GM19397 (cell line): Measurements from ENCODE around the gene CRY2.
"Not testable (repeated sequence)": the region's sequence is repeated elsewhere in the genome, so short reads cannot be mapped to it uniquely, and the experiment has no call there.

Experiments used
- ATAC-seq: cut with Tn5 transposase; IDR thresholded peaks from one replicate; pipeline ENCODE4 v1.9.1; 2021; ENCODE audit warnings: mild to moderate bottlenecking, moderate library complexity; ENCODE audit not compliant: unreplicated experiment

Gene CRY2

DNA sequence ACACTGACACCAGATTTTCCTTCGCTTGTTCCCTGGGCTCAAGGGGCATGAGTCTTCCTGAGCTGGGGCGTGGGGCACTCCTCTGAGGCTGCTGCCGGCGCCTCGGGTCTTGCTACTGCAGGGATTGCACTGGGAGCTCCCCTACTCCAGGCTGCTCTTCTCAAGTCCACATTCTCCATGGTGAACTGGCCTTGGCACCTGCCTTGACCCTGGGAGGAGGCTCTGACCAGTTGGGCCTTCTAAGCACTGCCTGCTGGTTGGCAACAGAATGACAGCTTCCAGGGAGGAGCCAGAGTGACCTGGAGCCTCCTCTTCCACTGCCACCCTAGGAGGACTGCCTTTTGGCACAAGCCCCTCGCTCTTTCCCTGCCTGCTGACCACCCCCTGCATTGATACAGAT is 50.3 kb downstream of the CRY2 start:
- ATAC-seq = no peak

DNA sequence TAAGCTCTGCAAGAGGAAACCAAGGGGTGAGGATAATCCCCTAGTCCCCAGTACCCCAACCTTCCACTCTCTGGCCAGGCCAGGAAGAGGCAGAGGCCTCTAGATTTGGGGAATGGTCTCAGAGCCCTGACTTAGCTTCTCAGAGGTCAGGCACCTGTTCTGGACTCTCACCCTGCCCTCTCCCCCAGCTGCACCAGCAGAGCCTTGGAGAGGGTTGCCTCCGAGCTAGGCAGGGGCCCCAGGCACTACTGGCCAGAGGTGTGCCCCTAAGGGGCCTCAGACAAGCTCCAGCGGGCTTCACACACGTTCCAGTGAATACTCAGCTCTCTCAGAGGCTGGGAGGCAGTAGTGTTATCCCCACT is 51.8 kb downstream of the CRY2 start:
- no peak for ATAC-seq

DNA sequence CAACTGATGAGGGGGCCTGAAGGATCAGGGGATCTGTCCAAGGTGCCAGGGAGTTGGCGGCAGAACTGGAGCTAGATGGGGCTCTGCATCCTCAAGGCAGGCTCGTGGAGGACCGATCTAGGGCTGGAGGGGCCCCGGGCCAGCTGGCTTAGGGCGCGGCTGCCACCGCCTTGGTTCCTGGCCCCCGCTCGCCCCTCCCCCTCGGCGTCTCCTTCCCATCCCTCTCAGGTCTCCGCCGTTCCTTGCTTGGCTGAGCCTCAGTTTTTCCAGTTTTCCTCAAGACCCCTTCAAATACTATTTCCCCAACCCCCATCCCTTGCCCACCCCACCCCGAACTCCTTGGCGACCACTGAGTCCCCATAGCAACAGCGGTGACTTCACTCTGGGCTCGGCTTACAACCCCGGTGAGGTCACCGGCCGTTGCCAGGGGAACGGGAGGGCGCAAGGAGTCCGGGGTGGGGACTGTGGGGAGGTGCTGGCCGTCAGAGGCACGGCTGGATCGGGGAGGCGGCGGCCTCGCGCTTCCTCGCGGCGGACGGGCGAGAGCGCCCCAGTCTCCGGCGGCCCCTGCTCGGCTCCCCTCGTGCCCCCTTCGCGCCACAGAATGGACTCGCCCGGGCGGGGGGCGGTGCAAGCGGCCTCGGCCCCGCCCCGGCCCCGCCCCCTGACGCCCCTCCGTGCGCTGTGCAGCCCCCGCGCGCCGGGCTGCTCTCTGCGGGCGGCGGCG is 52.3 kb downstream of the CRY2 start:
- peak; percentile 63 for ATAC-seq

DNA sequence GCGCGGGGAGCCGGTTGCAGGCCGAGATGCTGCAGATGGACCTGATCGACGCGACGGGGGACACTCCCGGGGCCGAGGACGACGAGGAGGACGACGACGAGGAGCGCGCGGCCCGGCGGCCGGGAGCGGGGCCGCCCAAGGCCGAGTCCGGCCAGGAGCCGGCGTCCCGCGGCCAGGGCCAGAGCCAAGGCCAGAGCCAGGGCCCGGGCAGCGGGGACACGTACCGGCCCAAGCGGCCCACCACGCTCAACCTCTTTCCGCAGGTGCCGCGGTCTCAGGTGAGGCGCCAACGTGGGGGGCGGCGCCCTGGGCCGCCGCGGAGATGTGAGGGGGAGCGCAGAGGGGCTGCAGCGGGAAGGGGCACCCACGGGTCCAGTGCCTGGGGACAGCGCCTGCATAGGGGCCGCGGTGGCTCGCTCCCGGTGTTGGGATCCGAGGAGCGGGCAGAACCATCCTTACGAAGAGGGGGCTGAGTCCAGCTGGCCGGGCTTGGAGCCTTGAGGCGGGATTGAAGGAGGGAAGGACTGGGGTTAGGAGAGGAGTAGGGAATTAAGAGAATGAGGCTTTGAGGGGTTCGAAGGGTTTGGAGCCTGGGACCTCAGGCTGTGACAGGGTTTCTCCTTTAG is 53.0 kb downstream of the CRY2 start:
- ATAC-seq = not testable (repeated sequence)

DNA sequence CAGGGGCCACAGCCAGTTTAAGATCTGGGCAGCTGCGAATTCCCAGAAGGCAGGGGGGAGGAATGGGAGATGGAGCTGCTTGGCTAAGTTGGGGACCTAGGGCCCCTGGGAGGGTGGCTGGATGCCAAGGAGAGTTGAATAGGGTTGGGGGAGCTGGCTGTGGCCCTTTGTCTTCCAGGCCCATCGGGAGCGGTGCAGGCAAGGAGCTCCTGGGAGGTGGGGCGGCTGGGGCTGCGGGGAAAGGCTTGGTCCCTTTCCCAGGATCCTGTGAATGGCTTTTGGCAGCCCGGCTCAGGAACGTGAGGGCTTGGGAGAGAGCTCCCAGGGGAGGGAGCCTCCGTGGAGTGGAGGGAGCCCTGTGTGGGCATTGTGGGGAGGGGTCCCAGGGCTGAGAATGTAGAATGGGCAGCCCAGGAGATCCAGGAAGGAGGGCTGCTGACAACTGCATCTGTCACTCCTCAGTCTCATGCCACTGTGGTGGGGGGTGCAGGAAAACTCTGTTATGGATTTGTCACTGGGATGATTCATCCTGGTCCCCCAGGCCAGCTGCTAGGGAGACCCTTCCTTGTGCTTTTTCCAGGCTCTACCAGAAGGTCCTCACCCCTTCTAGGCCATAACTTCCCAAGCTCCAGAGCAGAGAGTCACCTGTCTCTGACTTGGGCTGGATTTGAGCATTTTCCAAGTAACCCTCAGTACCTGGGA is 53.8 kb downstream of the CRY2 start:
- ATAC-seq = no peak

DNA sequence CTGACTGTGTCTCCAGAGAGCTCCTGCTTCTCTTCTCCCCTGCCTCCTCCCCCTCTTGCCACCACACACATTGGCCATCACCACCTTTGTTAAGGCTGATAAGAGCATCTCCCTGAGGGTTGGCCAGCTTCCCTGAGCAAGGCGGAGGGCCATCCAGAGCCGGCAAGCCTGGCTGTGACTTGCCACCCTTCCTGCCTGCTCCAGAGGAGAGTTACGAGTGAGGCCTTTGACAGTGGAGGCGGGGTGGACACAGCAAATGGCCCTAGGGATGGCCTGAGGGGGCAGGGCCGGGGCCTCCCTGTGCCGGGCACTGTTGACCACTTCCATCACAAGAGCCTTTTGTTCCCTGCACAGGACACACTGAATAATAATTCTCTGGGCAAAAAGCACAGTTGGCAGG is 54.4 kb downstream of the CRY2 start:
- ATAC-seq = no peak

DNA sequence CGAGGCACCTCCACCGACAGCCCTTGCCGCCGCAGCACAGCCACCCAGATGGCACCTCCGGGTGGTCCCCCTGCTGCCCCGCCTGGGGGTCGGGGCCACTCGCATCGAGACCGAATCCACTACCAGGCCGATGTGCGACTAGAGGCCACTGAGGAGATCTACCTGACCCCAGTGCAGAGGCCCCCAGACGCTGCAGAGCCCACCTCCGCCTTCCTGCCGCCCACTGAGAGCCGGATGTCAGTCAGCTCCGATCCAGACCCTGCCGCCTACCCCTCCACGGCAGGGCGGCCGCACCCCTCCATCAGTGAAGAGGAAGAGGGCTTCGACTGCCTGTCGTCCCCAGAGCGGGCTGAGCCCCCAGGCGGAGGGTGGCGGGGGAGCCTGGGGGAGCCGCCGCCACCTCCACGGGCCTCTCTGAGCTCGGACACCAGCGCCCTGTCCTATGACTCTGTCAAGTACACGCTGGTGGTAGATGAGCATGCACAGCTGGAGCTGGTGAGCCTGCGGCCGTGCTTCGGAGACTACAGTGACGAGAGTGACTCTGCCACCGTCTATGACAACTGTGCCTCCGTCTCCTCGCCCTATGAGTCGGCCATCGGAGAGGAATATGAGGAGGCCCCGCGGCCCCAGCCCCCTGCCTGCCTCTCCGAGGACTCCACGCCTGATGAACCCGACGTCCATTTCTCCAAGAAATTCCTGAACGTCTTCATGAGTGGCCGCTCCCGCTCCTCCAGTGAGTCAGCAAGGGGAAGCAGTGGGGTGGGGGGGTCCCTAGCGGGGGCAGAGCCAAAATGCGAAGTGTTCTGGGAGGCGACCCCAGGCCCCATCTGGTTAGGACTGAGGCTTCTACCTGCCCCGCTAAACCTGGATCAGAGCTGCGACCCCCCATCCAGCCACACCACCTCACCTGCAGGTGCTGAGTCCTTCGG is 55.4 kb downstream of the CRY2 start:
- no peak for ATAC-seq

DNA sequence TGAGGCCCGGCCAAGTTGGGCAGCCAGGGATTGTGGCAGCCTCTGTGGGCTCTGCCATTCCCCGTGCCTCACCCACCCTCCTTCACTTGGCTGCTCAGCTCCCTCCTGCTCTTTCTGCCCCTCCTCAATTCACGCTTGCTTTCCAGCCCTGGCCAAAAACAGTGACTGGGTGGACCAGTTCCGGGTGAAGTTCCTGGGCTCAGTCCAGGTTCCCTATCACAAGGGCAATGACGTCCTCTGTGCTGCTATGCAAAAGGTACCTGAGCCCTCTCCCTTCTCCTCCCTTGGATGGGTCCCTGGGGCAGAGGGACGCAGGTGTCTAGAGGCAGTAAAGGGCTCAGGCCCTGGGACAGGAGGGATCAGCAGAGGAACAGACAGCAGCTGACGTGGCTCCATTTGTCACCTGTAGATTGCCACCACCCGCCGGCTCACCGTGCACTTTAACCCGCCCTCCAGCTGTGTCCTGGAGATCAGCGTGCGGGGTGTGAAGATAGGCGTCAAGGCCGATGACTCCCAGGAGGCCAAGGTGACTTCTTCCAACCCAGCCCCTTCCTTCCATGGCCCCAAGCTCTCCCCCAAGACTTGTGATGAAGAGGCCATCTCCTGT is 57.1 kb downstream of the CRY2 start:
- ATAC-seq = no peak

DNA sequence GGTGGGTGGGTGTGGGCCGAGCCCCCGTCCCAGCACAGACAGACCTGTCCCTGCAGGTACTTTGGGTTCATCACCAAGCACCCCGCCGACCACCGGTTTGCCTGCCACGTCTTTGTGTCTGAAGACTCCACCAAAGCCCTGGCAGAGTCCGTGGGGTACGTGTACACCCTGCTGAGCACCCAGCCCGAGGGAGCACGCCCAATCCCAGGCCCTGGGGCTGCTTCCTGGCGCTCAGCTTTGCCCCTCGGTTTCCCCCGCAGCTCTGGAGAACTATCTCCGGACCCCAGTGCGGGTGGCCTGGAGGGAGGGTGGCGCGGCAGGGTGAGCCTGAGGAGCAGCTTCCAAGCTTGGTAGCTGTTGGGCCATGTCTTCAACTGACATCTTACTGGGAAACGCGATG is 57.8 kb downstream of the CRY2 start:
- no peak for ATAC-seq

DNA sequence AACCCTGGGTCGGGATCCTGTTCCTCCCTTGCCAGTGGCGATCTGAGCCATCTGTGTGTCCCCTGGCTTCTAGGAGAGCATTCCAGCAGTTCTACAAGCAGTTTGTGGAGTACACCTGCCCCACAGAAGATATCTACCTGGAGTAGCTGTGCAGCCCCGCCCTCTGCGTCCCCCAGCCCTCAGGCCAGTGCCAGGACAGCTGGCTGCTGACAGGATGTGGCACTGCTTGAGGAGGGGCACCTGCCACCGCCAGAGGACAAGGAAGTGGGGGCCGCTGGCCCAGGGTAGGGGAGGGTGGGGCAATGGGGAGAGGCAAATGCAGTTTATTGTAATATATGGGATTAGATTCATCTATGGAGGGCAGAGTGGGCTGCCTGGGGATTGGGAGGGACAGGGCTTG is 58.3 kb downstream of the CRY2 start:
- not testable (repeated sequence) for ATAC-seq

DNA sequence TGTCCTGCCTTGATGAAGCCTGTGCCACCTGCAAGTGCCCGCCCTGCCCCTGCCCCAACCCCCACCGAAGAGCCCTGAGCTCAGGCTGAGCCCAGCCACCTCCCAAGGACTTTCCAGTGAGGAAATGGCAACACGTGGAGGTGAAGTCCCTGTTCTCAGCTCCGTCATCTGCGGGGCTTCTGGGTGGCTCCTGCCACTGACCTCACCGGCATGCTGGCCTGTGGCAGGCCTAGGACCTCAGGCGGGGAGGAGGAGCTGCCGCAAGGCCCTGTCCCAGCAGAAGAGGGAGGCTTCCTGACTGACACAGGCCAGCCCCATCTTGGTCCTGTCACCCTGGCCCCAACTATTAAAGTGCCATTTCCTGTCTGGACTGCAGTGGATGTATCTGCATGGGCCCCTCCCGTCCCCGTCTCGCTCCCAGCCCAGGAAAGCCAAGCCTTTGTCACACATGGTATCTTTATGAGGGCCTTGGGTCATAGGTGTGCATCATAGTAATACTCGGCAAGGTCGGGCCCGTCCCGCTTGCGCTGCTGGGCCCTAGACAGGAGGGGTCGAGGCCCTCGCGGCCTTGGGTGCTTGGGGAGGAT is 58.9 kb downstream of the CRY2 start:
- no peak for ATAC-seq

DNA sequence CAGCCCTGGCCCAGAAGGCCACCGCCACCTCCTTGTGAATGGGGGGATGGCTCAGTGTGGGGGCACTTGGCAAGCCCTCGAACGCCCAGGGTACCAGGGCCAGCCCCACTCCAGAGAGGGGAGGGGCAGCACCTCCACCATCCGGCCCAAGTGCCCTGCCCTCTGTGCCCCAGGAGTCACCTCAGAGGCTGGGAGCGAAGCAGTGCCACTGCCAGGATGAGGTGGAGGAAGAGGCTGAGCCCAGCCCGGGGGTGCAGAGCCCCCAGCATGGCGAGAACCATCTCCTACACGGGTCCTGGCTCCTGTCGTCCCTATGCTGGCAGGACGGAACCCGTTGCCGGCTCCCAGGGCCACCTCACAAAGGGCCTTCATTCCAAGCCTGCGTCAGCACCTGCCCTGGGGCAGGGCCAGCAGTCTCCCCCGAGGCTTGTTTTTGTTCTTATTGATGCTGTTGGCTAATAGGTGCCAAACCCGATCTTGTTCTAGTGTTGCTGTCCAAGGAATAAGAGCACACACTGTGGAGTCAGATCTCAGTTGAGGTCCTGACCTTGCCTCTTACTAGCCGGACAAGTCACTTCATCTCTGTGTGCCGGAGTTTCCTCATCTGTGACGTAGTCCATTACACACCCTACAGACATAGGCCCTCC is 59.8 kb downstream of the CRY2 start, which contains the start of gene FREY1:
Gene FREY1, minus strand, starts transcription at position 307 of the 647 bp plus-strand sequence. Its CDS starts 26 bp downstream, at position 281.
- ATAC-seq = no peak

DNA sequence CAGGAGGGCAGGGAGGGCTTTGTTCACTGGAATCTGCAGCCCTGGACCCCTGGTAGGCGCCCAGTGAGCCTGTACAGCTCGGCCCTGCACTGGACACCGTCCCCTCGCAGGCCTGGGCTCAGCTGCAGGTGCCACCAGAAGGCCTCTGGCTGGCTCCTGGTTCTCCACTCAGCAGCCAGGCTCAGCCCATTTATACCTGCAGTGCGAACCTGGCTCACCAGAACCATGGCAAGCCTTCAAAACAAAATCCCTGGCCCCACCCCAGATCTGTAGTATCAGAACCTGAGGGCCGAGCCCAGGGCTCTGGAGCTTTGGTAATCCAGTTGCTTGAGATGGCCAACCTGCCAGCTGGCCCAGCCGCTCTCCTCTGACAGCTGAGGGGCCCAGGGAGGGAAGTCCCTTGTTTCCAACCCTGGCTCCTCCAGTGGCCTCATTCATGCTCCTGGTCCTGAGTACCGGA is 60.7 kb downstream of the CRY2 start:
- ATAC-seq = no peak

DNA sequence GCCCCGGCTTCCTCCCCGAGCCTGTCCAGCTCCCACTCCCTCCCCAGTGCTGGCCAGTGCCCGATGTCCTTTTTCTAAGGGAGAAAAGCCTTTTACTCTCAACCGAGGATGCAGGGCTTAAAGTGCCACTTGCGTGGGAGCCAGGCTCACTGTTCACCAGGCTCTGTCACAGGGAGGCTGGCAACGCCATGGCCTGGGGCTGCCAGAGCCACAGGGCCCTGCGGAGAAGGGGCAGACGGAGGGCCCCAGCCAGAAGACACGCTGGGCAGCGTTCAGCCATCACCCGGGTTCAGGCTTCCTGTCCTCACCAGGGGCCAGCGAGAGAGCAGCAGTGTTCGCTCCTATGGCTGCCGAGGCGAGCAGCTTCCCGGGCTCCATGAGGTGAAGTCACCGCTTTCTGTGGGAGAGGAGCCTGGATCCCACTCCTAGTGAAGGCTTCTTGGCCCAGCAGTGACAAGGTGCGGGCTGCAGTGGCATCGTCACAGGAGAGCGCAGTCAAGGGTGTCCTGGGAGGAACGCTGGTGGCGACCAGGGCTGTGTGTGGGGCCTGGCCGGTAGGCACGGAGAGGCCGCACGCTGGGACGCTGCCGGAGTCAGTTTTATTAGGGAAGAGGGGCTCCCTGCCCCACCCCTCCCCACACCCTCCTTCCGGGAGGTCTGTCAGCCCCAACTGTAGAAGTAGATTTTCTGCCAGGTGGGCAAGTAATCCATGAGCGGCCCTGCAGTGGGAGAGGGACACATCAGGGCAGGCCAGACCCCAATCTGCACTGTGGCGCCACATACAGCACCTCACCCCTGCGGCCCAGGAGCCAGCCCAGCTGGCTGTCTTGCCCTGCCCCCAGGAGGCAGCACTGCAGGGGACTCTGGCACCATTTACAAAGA is 62.6 kb downstream of the CRY2 start:
- no peak for ATAC-seq

DNA sequence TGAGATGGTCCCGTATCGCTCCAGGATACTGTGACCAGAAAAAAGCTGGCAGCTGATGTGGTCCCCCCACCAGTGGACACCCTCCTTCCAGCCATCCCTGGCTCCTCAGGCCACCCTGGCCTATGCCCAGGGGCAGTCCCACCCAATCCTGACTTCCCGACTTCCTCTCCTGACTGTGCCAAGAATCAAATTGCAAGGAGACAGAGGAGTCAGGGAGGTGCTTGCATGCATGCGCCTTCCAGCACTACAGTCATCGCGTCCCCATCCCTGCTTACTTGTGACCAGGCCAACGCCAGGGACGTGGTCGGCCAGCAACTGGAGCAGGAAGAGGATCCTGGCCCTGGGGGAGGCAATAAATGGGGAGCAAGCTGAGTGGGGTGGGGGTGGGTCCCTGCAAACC is 63.3 kb downstream of the CRY2 start:
- no peak for ATAC-seq

DNA sequence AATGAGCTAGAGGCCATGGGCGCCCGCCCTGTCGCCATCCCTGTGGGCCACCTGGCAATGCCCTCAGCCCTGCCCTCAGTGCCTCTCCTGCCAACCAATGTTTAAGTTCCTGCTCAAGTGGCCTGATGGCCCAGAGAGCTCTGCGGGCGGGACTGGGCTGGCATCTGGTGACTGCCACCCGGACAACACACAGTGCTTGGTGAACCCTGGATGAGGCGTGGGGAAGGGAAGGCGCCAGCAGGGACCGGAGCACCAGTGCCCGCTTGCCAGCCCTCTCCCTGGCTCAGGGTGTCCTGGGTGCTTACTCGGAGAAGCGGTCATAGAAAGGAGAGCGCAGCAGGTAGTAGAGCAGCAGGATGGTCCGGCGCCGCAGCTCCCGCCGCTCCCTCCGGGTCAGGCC is 66.2 kb downstream of the CRY2 start:
- ATAC-seq = no peak

DNA sequence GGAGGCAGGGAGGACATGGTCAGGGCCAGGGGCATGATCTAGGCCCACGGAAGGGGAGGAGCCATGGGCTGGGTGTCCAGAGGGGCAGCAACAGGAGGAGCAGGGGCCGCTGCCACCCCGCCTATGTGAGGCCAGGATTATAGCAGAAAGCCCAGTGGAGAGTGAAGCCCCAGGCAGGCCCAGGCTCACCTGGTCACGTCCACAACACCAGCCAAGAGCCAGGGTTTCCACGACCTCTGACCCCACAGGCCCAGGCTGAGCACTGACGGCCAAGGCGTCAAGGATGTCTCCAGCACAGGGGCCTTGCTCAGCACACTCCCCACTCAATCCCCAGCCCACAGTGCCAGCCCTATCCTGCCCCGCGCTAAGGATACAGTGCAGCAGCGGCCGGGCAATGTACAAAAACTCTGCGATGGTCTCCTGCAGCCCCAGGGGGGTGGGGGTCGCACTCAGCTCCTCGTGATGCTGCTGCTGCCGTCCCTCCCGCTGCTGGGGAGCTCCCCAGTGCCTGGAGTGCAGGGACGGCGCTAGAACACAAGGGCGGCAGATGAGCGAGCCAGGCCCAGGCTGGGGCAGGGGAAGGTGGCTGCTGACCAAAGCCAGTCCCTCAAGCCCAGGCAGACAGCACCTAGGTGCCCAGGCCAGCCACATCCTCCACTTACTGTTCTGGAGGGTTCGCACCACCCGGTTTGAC is 66.8 kb downstream of the CRY2 start:
- ATAC-seq = no peak

DNA sequence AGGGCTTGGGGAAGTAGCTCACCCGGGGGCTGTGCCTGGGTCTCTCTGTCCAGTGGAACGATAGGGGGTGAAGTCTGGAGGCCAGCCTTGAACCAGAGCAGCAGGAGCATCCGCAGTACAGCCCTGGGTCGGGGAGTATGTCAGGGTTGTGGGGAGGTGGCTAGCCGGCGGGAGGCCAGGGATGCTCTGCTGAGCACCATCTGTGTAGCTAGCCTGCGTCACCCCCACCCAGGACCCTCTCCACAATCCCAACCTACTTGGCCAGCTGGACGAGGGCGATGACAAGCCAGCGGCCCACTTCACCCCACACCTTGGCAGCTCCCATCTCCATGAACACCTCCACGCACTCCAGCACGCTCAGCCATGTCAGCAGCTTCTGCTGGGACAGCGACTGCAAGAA is 68.2 kb downstream of the CRY2 start:
- no peak for ATAC-seq
